Fibroblast of skin of right quadriceps (primary cell): ENCODE data around the gene RNU5D-1.
"Not testable (repeated sequence)": the region's sequence is repeated elsewhere in the genome, so short reads cannot be mapped to it uniquely, and the experiment has no call there.

Source experiments
- DNase-seq: peaks from one replicate; pipeline ENCODE4 v3.0.0-alpha.2; 2013

RNU5D-1 gene

DNA sequence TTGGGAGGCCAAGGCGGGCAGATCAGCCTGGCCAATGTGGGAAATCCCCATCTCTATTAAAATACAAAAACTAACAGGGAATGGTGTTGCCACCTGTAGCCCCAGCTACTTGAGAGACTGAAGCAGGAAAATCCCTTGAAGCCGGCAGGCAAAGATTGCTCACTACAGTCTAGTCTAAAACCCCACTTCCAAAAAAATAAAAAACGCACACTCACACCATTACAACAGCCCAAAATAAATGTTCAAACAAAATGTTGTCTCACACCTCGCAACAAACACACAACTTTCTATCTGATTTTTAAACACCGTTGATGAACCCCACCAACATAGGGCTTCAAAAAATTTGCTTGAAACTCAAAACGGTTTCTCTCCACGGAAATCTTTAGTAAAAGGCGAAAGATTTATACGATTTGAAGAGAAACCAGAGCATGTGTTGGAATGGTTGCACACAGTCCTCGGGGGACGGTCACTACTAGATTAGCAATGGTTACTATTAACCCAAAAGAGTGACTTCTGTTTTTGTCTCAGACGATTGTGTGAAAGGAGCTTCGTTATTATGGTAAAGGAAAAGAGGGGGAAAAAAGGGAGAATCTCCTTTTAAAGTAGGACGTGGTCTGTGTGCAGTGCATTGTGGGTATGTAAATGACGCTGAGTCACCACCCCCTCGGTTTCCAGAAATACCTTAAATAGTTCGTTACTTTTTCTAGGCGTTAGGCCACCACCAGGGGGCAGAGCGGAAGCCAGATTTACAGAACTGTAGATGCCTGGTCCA, at the start of gene RNU5D-1:
TSS of gene RNU5D-1 (minus strand) at position 430 of the 772 bp plus-strand sequence.
- DNase-seq, result peak; percentile 99

DNA sequence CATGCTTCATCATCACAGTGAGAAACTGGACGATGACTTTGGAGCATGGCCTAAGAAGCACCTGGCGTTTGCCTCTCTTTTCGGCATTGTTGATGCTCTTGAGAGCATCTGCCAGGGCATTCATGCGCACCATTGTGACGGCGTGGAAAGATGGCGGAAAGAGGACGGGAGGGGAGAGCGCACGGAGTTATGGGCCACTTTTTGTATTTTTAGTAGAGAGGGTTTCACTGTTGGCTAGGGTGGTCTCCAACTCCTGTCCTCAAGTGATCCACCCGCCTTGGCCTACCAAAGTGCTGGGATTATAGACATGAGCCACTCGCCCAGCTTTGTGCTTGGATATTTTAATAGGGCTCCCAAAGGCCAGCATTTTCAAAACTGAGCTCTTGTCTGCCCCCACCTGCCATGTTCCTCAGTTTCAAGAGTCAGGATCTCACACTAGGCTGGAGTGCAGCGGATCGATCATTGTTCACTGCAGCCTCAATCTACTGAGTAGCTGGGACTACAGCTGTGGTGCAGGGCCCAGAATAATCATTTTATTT, 49.7 kb upstream of the RNU5D-1 start:
- no peak for DNase-seq

DNA sequence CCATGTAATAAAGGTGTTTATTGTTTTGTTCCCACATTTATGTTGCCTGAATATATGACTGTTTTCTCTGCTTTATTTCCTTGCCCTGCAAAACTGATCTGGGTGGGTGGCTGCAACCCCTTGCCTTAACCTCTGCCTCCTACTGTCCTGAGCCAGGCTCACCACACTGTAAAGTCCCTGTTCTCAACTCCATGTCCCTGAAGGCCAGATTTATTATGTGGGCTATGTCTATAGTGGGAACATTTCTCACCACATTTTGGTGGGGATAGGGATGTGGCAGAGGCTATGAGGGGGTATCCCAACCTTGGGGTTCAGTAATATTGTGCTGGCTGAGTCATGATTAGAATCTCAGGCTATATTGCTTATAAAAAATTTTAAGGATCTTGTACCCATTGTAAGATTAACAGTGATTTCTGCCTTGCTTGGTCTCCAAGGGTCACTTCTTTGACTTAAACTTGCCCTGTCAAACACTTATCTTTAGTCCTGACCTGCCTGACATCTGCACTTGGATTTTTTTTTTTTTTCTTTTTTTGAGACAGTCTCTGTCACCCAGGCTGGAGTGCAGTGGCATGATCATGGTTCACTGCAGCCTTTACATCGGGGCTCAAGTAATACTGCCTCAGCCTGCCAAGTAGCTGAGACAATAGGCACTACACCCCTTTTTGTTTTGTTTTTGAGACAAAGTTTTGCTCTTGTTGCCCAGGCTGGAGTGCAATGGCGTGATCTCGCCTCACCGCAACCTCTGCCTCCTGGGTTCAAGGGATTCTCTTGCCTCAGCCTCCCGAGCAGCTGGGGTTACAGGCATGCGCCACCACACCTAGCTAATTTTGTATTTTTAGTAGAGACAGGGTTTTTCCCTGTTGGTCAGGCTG, 48.0 kb upstream of the RNU5D-1 start:
- no peak for DNase-seq

DNA sequence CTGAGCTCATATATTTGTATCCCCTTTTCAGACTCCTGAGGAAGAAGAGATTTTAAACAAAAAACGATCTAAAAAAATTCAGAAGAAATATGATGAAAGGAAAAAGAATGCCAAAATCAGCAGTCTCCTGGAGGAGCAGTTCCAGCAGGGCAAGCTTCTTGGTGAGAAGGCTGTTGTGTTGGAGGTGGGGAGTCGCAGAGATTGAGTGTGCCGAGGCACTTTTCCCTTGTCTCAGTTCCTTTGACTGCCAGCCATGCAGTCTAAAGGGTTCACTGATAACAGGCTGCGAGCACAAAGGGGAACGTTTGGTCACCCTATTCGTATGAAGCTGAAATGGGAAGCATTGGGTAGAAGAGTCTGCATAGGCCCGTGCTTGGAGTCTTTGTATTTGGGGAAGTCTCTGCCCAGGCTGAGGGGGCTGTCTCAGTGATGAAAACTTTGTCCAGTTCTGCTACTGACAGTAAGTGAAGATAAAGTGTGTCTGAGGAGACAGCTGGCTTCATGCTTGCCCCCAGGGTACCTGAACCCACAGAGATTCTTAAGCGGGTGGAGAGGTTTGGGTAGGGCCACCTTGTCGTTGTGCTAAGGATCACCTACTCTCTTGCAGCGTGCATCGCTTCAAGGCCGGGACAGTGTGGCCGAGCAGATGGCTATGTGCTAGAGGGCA, 47.1 kb upstream of the RNU5D-1 start:
- no peak for DNase-seq

DNA sequence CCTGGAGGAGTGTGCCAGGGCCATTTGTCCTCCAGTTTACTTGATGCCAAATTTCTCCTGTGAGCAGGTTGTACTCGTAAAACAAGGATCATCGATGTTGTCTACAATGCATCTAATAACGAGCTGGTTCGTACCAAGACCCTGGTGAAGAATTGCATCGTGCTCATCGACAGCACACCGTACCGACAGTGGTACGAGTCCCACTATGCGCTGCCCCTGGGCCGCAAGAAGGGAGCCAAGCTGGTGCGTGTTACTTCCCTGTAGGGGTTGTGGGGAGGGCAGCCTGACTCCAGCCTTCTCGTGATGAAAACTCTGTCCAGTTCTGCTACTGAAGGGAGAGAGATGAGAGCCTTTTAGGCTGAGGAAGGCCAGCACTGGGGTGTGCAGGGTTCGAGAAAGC, 46.6 kb upstream of the RNU5D-1 start:
- no peak for DNase-seq

DNA sequence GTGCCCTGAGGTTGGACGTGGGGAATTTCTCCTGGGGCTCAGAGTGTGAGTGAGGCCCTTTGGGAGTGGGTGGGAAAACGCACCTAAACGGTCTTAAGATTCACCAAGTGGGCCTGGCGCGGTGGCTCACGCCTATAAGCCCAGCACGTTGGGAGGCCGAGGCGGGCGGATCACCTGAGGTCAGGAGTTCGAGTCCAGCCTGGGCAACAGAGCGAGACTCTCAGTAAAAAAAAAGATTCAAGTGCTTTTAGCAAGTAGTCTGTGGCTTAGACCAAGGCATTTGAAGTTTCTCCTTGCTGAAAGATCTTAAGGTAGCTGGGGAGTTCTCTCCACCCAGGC, 45.7 kb upstream of the RNU5D-1 start:
- DNase-seq, result no peak

GRCh38 chr1:44775930-44776729, 45.2 kb upstream of the RNU5D-1 start:
- no peak for DNase-seq

GRCh38 chr1:44775078-44775929, 44.3 kb upstream of the RNU5D-1 start, which contains the start of gene RPS8:
TSS of gene RPS8 (plus strand) at chr1:44775540. CDS start at chr1:44775597, 57 bp downstream.
- peak; percentile 94 for DNase-seq

GRCh38 chr1:44766421-44766820, 35.5 kb upstream of the RNU5D-1 start:
- DNase-seq, result not testable (repeated sequence)

DNA sequence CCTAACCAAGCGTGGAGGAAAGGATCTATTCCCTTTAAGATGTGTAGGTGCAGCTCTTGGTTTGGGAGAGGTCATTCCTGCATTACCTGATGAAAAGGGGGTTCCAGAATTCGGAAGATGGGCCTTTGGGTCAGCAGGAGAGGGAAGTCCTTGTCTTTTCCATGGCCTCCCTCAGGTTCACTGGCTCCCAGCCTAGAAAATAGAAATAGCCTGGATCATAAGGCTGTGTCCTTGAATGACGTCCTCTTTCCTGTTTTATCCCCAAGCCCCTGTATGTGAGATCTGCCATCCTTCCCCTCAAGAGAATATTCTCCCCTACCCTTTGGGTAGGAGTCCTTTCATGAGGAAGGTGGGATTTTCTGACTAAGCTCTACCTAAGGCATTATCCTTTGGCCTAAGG, 29.9 kb upstream of the RNU5D-1 start:
- DNase-seq, result no peak

- DNase-seq, result no peak
Measured at GRCh38 chr1:44759077-44759476, 28.1 kb upstream of the RNU5D-1 start.

- DNase-seq, result no peak
Measured at GRCh38 chr1:44757420-44757819, 26.4 kb upstream of the RNU5D-1 start.

- no peak for DNase-seq
Measured at GRCh38 chr1:44747878-44748277, 16.9 kb upstream of the RNU5D-1 start.

DNA sequence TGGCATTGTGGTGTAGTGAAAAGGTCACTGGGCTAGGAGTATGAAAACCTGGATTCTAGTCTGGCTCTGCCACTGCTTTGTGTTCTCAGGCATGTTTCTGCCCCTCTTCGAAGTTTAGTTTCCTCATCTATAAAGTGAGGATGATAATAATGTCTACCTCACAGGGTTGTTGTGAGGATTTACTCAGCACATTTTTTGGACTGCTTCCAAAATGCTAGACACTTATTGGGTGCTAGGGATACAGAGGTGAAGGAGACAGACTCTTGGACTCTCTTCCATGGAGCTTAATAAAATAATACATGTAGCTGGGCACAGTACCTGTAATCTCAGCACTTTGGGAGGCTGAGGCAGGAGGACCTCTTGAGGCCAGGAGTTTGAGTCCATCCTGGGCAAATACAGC, 12.2 kb upstream of the RNU5D-1 start:
- DNase-seq, result no peak

- DNase-seq, result no peak
Measured at GRCh38 chr1:44740179-44740617, 9.2 kb upstream of the RNU5D-1 start.

DNA sequence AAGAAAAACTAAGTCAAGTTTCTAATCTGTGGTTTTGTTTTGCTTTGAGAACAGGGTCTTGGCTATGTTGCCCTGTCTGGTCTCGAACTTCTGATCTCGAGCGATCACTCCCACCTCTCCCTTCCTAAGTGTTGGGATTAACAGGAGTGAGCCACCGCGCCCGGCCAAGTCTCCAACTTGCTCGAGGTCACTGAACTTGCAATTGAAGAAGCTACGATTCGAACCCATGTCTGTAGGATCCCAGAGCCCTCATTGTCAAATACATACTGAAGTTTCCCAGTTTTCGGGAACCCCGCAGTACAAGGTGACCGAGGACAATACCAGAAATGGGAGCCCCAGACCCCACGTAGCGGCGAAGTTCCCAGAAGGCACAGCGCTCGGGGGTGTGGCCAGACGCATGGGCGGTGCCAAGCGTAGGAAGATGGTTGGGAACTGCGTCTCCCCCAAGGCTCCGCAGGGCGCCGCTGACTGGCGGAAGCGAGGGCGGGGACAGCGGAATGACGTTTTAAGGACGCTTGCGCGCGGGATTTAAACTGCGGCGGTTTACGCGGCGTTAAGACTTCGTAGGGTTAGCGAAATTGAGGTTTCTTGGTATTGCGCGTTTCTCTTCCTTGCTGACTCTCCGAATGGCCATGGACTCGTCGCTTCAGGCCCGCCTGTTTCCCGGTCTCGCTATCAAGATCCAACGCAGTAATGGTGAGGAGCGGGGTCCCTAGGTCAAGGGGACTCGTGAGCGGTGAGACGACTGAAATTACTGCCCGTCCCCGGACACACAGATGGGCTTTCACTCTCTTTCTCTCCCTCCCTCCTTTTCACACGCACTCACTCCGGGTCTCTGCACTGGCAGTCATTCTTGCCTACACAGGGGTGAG, 8.6 kb upstream of the RNU5D-1 start, which contains the start of gene KIF2C:
TSS of gene KIF2C (plus strand) at position 531 of the 872 bp plus-strand sequence. CDS start at position 627, 96 bp downstream.
- peak; percentile 97 for DNase-seq

DNA sequence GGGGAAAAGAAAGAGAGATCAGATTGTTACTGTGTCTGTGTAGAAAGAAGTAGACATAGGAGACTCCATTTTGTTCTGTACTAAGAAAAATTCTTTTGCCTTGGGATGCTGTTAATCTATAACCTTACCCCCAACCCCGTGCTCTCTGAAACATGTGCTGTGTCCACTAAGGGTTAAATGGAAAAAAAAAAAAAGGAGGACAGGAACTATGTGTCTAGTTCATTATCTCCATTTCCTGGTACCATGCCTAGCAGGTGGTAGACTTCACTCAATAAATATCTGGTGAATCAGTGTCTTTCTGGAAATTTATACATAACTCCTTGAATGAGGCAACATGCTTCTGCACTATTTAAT, 8.0 kb upstream of the RNU5D-1 start:
- not testable (repeated sequence) for DNase-seq

GRCh38 chr1:44735992-44736391, 5.0 kb upstream of the RNU5D-1 start:
- no peak for DNase-seq

GRCh38 chr1:44733784-44734183, 2.8 kb upstream of the RNU5D-1 start:
- no peak for DNase-seq

DNA sequence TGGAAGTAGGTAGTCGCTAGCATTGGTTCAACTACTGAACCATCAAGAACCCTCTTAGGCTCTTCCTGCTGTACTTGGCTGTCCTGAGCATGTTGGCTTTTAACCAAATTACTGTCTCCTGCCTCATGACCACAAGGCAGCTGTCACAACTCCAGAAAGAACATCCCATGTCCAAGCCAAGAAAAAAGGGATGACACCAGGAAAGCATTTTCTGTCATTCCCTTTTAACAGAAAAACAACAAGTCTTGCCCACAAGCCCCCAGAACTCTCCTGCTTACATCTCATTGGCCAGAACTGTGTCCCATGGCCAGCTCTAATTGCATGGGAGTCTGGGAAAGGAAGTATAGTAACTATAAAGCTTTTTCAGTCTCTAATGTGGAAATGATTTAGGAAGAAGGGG, 2.4 kb upstream of the RNU5D-1 start:
- DNase-seq, result peak; percentile 75
